Stimulated activated CD4-positive, alpha-beta T cell treated with anti-CD3 and anti-CD28 coated beads, Interleukin-12 subunit alpha, Interleukin-12 subunit beta, amount 100 ng/mL, for 4 hours (primary cell): ENCODE measurements around the gene FOXF1.

Experiments
- DNase-seq: peaks from one replicate; pipeline ENCODE4 v3.0.0-alpha.2; 2020

The FOXF1 gene

GRCh38 chr16:86505185-86505898, 5.0 kb upstream of the FOXF1 start:
- DNase-seq: no peak

DNA sequence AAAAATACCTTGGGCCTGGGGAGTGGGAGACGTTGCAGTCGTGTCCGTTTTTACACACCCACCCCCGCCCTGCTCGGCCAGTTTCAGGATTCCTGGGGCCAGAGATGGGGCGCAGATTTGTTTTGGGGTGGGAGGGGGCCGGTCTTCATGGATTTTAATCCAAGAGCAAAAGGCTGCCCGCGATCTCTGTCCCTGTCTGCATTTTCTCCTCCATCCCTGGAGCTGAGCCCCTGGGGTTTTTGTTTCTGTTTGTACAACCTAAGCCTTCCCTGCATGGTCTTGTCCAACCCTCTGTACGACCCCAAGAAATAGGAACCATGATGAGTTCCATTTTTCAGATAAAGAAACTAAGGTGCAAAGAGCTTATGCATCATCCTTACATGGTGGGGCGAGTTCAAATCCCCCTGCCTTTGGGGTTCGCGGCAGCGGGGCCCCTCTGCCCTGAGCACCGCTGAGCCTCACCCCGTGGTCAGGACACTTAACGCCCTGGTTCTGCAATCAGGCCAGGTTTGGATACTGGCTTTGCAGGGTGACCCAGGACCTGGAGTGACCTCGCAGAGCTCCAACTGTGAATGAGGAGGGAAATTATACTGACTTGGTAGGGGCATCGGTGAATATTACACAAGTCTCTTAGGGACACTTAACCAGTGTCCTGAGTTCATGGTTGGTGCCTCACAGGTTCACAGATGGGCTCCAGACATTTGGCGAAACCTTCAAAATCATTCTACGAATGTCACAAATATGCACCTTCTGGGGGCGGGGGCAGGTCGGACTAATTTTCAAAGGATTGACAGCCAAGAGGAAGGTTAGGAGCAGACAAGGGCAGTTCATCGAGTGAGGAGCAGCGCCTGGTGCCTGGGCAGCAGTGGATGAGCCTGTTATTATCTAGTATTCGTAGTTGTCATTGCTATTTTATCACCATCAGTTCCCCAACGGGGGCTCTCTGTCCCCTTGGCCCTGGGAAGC, 4.1 kb upstream of the FOXF1 start:
- DNase-seq: no peak

- no peak for DNase-seq
Measured at GRCh38 chr16:86507173-86508027, 2.9 kb upstream of the FOXF1 start.

DNA sequence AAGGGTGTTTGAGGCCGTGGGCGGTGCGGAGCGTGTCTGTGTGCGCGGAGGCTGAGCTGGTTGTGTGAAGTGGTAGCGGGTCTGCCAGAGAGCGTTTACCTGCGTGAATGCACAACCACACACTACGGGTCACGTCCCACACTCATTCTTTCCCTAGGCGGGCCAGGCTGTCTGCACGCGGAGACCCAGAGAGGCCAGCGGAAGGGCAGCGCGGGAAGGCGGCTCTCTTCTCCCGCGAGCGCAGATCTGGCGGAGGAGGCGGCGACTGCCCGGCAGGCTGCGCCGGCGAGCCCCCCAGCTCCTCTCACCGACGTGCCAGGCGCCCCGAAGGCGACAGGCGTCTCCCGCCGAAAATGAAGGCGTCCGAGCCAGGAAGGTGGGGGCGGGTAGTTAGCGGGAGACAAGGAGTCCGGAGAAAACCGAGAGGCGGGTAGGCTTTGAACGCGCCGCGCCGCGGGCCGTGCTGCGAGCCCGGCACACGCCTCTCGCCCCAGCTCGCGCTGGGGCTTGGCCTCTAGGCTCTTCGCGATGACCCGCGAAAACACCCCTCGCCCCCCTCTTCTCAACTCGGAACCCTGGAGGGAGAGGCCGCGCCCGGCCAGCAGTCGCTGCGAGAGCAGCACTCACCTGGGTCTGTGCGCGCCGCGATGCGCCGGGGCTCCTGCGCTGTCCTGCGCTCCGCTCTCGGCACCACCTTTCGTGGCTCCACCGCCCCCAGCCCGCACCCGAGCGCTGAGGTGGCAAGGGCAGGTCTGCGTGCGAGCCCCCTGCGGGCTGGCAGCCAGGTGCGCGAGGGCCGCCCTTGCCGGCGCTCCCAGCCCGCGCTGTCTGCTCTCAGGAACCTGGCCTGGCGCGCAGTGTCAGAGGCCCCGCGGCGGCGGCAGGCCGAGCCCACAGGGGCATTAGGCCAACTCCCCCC, 2.0 kb upstream of the FOXF1 start:
- no peak for DNase-seq

DNA sequence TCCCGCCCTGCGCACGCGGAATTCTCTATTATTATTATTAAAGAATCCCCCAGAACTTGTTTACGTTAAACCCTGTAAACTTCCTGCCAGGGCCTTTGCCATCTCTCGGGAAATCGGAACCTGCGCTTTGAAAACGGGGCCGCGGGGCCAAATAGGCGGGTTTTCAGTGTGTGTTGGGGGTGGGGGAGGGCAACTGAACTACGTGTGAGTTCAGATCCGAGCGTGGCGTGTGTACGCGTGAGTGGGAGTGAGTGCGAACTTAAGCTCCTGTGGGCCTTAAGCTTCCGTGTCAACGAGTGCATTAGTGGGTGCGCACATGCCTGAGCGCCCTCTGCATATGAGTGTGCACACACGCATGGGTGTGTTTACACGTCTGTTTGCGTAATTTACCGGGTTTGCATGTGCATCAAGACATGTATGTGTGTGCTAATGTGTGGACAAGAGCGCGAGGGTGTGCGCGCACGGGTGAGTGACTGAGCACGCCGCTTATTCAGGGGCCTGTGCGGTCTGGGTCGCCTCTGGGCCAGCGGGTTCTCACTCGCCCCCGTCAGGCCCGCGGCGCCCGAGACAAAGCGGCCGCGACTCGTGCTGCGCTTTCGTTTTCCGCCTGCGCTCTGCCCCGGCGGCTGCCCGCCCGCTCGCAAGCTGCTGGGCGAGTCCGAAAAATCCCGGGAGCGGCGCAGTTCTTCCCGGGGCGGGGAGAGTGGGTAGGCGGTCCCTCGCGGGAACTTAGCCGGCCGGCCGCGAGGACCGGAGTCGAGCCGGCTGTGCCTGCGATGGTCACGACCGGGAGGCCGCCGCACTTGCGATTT, 1.2 kb upstream of the FOXF1 start:
- DNase-seq: no peak

DNA sequence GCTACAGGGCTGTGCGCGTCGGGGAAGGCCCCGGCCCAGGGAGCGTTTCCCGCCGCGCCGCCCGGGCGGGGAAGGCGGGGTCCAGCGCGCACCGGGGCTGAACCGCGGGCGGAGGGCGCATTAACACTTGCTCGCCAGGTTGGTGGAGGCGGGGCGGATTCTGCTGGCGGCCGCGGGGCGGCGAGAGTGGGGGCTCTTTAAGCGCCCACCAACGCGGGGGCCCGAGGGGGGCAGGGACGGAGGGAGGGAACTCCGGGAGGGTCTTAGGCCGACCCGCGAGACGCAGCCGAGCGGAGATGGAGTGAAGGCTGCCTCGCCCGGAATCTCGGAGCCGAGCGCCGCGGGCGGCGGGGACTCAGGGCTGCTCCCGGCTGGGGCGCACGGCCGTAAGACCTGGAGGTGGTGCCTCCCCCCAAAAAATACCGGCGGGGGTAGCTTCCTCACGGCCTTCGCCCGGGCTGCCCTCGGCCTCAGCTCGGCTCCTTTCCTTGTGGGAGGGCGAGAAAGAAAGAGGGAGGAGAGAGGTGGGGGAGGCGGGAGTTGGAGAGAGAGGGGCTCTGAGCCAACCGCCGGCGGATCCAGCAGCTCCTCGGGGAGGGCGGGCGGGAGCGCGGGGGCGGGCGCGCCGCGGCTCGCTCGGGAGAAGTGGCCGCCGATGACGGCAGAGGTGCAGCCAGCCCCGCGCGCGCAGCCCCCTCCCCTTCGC, 415 bp upstream of the FOXF1 start:
- no peak for DNase-seq

DNA sequence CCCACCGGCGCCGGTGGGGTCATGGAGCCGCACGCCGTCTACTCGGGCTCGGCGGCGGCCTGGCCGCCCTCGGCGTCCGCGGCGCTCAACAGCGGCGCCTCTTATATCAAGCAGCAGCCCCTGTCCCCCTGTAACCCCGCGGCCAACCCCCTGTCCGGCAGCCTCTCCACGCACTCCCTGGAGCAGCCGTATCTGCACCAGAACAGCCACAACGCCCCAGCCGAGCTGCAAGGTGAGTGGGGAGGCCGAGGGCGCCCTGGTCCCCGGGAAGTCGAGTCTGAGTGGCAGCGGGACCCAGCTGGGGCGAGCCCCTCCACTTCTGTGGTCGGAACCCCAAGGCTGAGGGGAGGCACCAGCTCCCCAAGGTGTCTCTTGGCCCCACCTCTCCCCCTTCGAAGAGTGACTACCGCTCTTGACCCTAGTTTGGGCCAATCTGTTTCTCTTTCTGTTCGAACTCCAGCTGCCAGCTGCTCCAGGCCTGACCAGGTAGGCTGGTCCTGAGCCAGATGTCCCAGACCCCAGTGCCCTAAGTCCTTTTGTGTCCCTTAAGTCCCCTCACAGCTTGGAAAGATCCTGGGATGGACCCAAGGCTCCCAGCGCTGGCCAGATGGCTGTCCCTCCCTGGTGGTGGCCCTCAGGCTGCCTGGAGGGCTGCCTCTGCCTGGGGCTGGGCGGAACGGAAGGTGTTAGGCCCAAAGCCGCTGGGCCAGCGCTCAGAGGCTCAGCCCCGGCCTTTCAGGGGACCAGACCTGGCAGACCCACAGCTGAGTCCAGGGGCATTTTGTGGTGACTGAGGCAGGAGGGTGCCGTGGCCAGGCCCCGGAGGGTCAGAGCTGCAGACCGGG, 1.2 kb downstream of the FOXF1 start:
- DNase-seq: no peak

DNA sequence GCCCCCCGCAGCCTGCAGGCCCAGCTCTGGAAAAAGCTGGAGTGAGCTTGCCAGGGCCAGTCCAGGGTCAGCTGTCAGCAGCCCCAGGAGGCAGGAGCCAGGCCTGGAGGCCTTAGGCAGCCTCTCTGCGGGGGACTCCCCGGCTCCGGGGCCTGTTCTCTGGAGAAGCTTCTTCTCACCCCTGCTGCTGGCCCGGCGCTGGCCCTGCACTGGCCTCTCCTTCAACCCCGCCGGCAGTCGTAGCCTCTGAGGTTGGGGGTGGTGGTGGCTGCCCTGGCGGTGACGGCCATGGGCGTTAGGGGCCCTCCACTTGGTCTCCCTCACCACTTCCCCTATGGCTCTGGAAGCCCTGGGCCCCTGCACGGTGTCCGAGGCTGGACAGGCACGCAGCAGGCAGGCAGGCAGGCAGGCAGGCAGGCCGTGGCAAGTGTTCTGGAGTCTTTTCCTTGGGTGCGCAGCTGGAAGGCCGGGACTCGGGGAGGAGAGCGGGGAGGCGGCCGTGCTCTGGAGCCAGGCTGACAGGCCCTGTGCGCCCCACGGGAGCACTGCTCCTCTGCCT, 2.1 kb downstream of the FOXF1 start:
- DNase-seq: no peak

DNA sequence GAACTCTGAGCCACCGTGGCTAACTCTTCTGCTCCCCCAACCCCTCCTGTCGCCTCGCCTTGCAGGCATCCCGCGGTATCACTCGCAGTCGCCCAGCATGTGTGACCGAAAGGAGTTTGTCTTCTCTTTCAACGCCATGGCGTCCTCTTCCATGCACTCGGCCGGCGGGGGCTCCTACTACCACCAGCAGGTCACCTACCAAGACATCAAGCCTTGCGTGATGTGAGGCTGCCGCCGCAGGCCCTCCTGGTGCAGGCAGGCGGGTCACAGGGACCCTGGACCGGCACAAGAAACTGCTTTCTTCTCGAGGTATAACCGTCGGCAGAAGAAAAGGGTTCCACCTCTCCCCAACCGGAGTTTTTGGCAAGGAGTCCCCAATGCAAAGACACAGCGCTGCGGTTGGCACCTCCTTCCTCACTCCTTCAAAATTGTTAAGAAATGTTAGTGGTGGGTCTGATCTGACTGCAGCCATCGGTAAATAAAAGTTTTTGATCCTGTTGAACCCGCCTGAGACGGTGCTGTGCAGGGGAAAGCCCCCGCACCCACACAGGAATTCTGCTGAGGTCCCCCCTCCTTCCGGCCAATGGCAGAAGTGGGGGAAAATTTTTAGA, 2.6 kb downstream of the FOXF1 start:
- no peak for DNase-seq

- no peak for DNase-seq
Measured at GRCh38 chr16:86513471-86514277, 3.3 kb downstream of the FOXF1 start.

GRCh38 chr16:86514481-86515376, 4.4 kb downstream of the FOXF1 start:
- no peak for DNase-seq

DNA sequence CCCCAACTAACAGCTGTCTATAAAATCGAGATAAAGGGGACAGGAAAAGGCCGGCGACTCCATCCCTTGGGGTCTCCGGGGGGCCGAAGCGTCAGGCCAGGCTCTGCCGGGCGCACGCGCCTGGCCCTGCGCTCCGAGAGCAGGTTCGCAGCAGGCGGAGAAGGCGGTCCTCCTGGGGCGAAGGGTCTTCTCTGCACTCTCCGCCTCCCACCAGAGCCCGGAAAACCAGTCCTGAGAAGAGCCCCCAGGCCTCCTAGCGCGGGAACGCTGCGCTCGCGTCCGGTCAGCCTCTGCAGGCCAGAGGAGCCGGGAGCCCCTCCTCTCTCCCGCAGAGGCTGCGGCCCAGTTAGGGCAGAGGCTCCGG, 5.1 kb downstream of the FOXF1 start:
- DNase-seq: no peak

DNA sequence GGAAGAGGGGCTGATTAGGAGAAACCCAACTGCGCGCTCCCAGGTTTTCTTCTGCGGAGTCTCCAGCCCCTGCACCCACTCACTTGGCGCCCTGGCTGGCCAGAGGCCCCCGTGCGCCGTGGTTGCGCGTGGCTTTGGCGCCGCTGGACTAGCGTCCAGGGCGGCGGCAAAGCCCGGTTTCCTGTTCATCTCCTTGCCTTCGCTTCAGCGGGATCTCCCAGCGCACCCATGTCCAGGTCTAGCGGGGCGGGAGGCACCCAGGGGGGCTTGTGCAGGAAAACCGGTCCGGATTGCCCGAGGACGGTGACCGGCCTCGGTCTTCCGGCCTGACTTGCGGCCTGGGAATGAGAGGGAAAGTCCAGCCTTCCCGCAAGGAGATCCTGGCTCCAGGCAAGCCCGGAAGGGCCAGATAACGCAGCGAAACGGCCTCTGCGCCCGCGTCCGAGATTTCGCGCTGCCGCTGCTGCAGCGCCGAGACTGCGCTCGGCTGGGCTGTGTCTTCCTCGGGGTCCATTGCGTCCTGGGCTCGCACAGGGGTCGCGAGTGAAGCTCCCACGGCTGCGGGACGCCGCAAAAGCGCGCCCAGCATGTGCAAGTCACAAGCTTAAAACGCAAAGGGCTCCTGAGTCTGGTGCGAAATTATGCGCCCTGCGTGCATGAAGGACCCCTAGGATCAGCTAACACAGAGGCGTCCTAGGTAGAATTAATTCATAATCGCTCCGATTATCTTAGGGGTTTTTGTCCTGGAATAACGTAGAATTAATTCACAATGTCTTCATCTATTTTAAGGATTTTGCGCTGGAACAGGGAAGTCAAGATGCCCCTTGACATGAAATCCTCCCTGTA, 5.7 kb downstream of the FOXF1 start:
- DNase-seq: no peak

DNA sequence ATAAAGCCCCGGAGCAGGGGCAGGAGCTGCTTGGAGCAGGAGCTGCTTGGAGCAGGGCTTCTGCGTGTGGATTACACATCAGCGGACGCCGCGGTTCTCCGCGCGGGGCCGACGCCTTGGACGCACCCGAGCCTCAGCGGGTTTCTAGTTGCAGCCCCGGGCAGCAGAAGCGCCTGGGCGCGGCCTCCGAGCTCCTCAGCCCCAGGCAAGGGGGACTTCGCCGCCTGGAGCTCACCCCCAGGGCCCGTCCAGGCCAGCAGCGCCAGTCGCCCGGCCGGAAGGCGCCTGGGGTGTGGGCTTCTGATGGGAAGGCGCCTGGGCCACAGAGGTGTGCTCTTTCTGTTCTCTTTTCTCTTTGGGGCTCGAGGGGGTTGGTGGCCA, 6.3 kb downstream of the FOXF1 start:
- DNase-seq: no peak

DNA sequence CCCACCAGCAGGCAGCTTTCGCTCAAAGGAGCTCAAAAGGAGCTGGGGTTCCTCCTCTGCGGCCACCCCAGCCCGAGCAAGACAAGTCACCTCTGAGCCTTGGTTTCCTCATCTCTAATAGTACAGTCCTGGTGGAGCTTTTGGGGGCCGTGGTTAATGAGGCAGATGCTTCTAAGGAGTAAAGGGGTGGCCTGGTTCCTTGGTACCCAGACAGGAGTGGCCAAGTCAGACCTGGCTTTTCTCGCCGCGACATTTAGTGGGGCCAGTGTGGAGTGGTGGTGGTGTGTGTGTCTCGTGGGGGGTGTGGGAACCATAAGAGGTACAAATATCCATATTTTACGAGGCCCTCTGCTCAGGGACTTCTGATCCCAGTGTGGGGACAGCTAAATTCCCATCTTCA, 6.7 kb downstream of the FOXF1 start:
- no peak for DNase-seq
